Measurements from ENCODE around the gene ZC3H15. TPM values are rescaled to one million over a fixed set of nuclear protein-coding genes. Genes with fewer than 3 reads are reported as not detected.
"Not testable (repeated sequence)": the region's sequence is repeated elsewhere in the genome, so short reads cannot be mapped to it uniquely, and the experiment has no call there.

Gene ZC3H15
- total RNA-seq, 1 donor from 2014 or later: 46.8 TPM

GRCh38 chr2:186518945-186519344 lies 32.9 kb downstream of the ZC3H15 start:
- H3K4me1 Mint-ChIP-seq (ENCODE audit: unreplicated experiment): peaks cover 11% of the 10 kb centered on the region
- no peaks in the 10 kb centered on the region for H3K27me3 Mint-ChIP-seq (ENCODE audit: unreplicated experiment)
- DNase-seq (ENCODE audit: low spot score): no peak
- TF ChIP-seq CTCF (IDR thresholded peaks at IDR 0.05; ENCODE audit: unreplicated experiment): no peak
- no peak overlapping the region for H3K27ac Mint-ChIP-seq (ENCODE audit: unreplicated experiment)
- H3K36me3 Mint-ChIP-seq (ENCODE audit: low read depth, unreplicated experiment): no peaks in the 10 kb centered on the region
- no peak overlapping the region for H3K4me3 Mint-ChIP-seq (ENCODE audit: unreplicated experiment)
- no peaks in the 10 kb centered on the region for H3K9me3 Mint-ChIP-seq (ENCODE audit: unreplicated experiment)

DNA sequence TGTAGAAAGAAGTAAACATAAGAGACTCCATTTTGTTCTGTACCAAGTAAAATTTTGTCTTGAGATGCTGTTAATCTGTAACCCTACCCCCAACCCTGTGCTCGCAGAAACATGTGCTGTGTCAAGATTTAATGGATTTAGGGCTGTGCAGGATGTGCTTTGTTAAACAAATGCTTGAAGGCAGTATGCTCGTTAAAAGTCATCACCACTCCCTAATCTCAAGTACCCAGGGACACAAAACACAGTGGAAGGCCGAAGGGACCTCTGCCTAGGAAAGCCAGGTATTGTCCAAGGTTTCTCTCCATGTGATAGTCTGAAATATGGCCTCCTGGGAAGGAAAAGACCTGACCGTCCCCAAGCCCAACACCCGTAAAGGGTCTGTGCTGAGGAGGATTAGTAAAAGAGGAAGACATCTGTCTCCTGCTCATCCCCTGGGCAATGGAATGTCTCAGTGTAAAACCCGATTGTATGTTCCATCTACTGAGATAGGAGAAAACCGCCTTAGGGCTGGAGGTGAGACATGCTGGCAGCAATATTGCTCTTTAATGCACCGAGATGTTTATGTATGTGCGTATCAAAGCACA lies 35.6 kb downstream of the ZC3H15 start:
- not testable (repeated sequence) for H3K36me3 Mint-ChIP-seq (ENCODE audit: low read depth, unreplicated experiment); H3K9me3 Mint-ChIP-seq (ENCODE audit: unreplicated experiment); H3K4me3 Mint-ChIP-seq (ENCODE audit: unreplicated experiment); H3K27me3 Mint-ChIP-seq (ENCODE audit: unreplicated experiment); H3K27ac Mint-ChIP-seq (ENCODE audit: unreplicated experiment); DNase-seq (ENCODE audit: low spot score)
- peaks cover 13% of the 10 kb centered on the region for H3K4me1 Mint-ChIP-seq (ENCODE audit: unreplicated experiment)

GRCh38 chr2:186522450-186522849 lies 36.4 kb downstream of the ZC3H15 start:
- DNase-seq (ENCODE audit: low spot score): no peak
- peaks cover 13% of the 10 kb centered on the region for H3K4me1 Mint-ChIP-seq (ENCODE audit: unreplicated experiment)
- H3K9me3 Mint-ChIP-seq (ENCODE audit: unreplicated experiment): no peaks in the 10 kb centered on the region
- no peak overlapping the region for H3K27ac Mint-ChIP-seq (ENCODE audit: unreplicated experiment)
- peaks cover under 1% of the 10 kb centered on the region for H3K27me3 Mint-ChIP-seq (ENCODE audit: unreplicated experiment)
- TF ChIP-seq CTCF (IDR thresholded peaks at IDR 0.05; ENCODE audit: unreplicated experiment): no peak
- H3K36me3 Mint-ChIP-seq (ENCODE audit: low read depth, unreplicated experiment): no peaks in the 10 kb centered on the region
- no peak overlapping the region for H3K4me3 Mint-ChIP-seq (ENCODE audit: unreplicated experiment)

GRCh38 chr2:186523791-186524190 lies 37.7 kb downstream of the ZC3H15 start:
- Mint-ChIP-seq H3K4me1 (ENCODE audit: unreplicated experiment) (peaks cover 9% of the 10 kb centered on the region), H3K27ac (ENCODE audit: unreplicated experiment) (no peak overlapping the region)

GRCh38 chr2:186526281-186526680 lies 40.2 kb downstream of the ZC3H15 start:
- no peak for TF ChIP-seq CTCF (IDR thresholded peaks at IDR 0.05; ENCODE audit: unreplicated experiment)
- no peak overlapping the region for H3K4me3 Mint-ChIP-seq (ENCODE audit: unreplicated experiment)
- H3K27me3 Mint-ChIP-seq (ENCODE audit: unreplicated experiment): peaks cover 4% of the 10 kb centered on the region
- H3K36me3 Mint-ChIP-seq (ENCODE audit: low read depth, unreplicated experiment): no peaks in the 10 kb centered on the region
- H3K4me1 Mint-ChIP-seq (ENCODE audit: unreplicated experiment): peaks cover 6% of the 10 kb centered on the region
- no peak for DNase-seq (ENCODE audit: low spot score)
- H3K27ac Mint-ChIP-seq (ENCODE audit: unreplicated experiment): no peak overlapping the region
- no peaks in the 10 kb centered on the region for H3K9me3 Mint-ChIP-seq (ENCODE audit: unreplicated experiment)

More at GRCh38 chr2:186523791-186524190, 37.7 kb downstream of the ZC3H15 start:
- Mint-ChIP-seq H3K9me3 (ENCODE audit: unreplicated experiment) (no peaks in the 10 kb centered on the region), H3K27me3 (ENCODE audit: unreplicated experiment) (peaks cover 2% of the 10 kb centered on the region), H3K36me3 (ENCODE audit: low read depth, unreplicated experiment) (no peaks in the 10 kb centered on the region), H3K4me3 (ENCODE audit: unreplicated experiment) (no peak overlapping the region)
- TF ChIP-seq CTCF (IDR thresholded peaks at IDR 0.05; ENCODE audit: unreplicated experiment): no peak
- no peak for DNase-seq (ENCODE audit: low spot score)
